ENCODE results near the gene PML. TPM values are rescaled to one million over a fixed set of nuclear protein-coding genes. Genes with fewer than 3 reads are reported as not detected.
A peak's percentile ranks its signal among the peaks of the same experiment; 100 is the strongest.

The PML gene
- total RNA-seq, 2 experiments from 2014 or later: 72.6 to 75.4 TPM

GRCh38 chr15:73992594-73992898 lies 2.0 kb upstream of the PML start:
- CTCF ChIA-PET: interaction anchor here (0.6 to 6.1 kb wide), 9 partner anchors 10 to 1754 kb away, joined by 3 to 54 read pairs (median 4); no protein-coding TSS in a partner anchor
- POLR2A ChIA-PET: no interaction called here

GRCh38 chr15:73993211-73993994 lies 1.1 kb upstream of the PML start:
- ATAC-seq (no peak), DNase-seq (no peak)
- peaks cover 17% of the 10 kb centered on the region for H3K36me3 Mint-ChIP-seq (ENCODE audit: low read depth)
- peak overlapping the region; percentile 91 for H3K4me3 Mint-ChIP-seq
- CTCF ChIA-PET: interaction anchor here (0.6 to 6.1 kb wide), 17 partner anchors 11 to 1755 kb away, joined by 3 to 54 read pairs (median 4); no protein-coding TSS in a partner anchor
- POLR2A ChIA-PET: interaction anchor here (1.5 to 1.8 kb wide), 2 partner anchors 8 to 468 kb away, joined by 3 to 7 read pairs; partner anchors contain the start of gene UBL7
- H3K27me3 Mint-ChIP-seq: no peaks in the 10 kb centered on the region
- H3K4me1 Mint-ChIP-seq: peaks cover 53% of the 10 kb centered on the region
- H3K9me3 Mint-ChIP-seq (ENCODE audit: low read depth): no peaks in the 10 kb centered on the region
- peak overlapping the region; percentile 98 for H3K27ac Mint-ChIP-seq
- intact Hi-C loops (cut with DNase I, micrococcal nuclease): loop anchor here (2.0 to 10.0 kb wide), 12 partner anchors 359 to 1759 kb away; partner anchors contain the start of genes ADPGK (in 1 of the 2), ARID3B (in 1 of the 2), ARIH1 (in 1 of the 2) and C15orf39 (in 1 of the 2)

More at GRCh38 chr15:73992594-73992898, 2.0 kb upstream of the PML start:
- Mint-ChIP-seq H3K9me3 (ENCODE audit: low read depth) (no peaks in the 10 kb centered on the region), H3K4me1 (peaks cover 48% of the 10 kb centered on the region), H3K27me3 (no peaks in the 10 kb centered on the region), H3K4me3 (peak overlapping the region; percentile 74), H3K36me3 (ENCODE audit: low read depth) (peaks cover 9% of the 10 kb centered on the region), H3K27ac (peak overlapping the region; percentile 86)
- intact Hi-C loops (cut with DNase I, micrococcal nuclease): loop anchor here (1.0 to 10.0 kb wide), 13 partner anchors 358 to 1758 kb away; partner anchors contain the start of genes ADPGK (in 1 of the 2), ARID3B (in 1 of the 2), ARIH1 (in 1 of the 2) and C15orf39 (in 1 of the 2)
- no peak for ATAC-seq
- no peak for DNase-seq

- no peak for ATAC-seq
- H3K9me3 Mint-ChIP-seq (ENCODE audit: low read depth): no peaks in the 10 kb centered on the region
- peaks cover 23% of the 10 kb centered on the region for H3K36me3 Mint-ChIP-seq (ENCODE audit: low read depth)
- H3K27ac Mint-ChIP-seq: peak overlapping the region; percentile 98
- peak overlapping the region; percentile 91 for H3K4me3 Mint-ChIP-seq
- CTCF ChIA-PET: interaction anchor here (0.8 to 6.1 kb wide), 7 partner anchors 11 to 54 kb away, joined by 3 to 54 read pairs (median 11); no protein-coding TSS in a partner anchor
- H3K4me1 Mint-ChIP-seq: peaks cover 67% of the 10 kb centered on the region
- peak; percentile 39 for DNase-seq
- intact Hi-C loops (cut with DNase I, micrococcal nuclease): loop anchor here (1.0 to 10.0 kb wide), 19 partner anchors 12 to 1760 kb away; partner anchors contain the start of genes ARID3B (in 2 of the 2), ADPGK (in 1 of the 2), ARIH1 (in 1 of the 2) and C15orf39 (in 1 of the 2)
- POLR2A ChIA-PET: interaction anchor here (1.0 to 1.8 kb wide), 4 partner anchors 12 to 466 kb away, joined by 3 to 7 read pairs (median 5); partner anchors contain the start of gene UBL7
- no peaks in the 10 kb centered on the region for H3K27me3 Mint-ChIP-seq
These were observed 551 bp downstream of the PML start for GRCh38 chr15:73994912-73995622.

GRCh38 chr15:73996267-73996666 lies 1.8 kb downstream of the PML start:
- no peaks in the 10 kb centered on the region for H3K9me3 Mint-ChIP-seq (ENCODE audit: low read depth)
- ChIA-PET POLR2A (interaction anchor here (0.7 to 1.7 kb wide), 2 partner anchors 9 to 11 kb away, joined by 3 to 5 read pairs; no protein-coding TSS in a partner anchor), CTCF (interaction anchor here (0.8 to 1.0 kb wide), 6 partner anchors 10 to 89 kb away, joined by 3 to 6 read pairs (median 3); no protein-coding TSS in a partner anchor)
- peak overlapping the region; percentile 98 for H3K27ac Mint-ChIP-seq
- intact Hi-C loops (cut with DNase I, micrococcal nuclease): loop anchor here (5.0 to 10.0 kb wide), 10 partner anchors 361 to 1761 kb away; partner anchors contain the start of genes ADPGK (in 1 of the 2), ARIH1 (in 1 of the 2), C15orf39 (in 1 of the 2) and CSK (in 1 of the 2)
- no peak for ATAC-seq
- peaks cover 69% of the 10 kb centered on the region for H3K4me1 Mint-ChIP-seq
- peak overlapping the region; percentile 91 for H3K4me3 Mint-ChIP-seq
- DNase-seq: no peak
- peaks cover 29% of the 10 kb centered on the region for H3K36me3 Mint-ChIP-seq (ENCODE audit: low read depth)
- H3K27me3 Mint-ChIP-seq: no peaks in the 10 kb centered on the region

GRCh38 chr15:73996939-73997338 lies 2.4 kb downstream of the PML start:
- H3K4me3 Mint-ChIP-seq: peak overlapping the region; percentile 91
- peaks cover 29% of the 10 kb centered on the region for H3K36me3 Mint-ChIP-seq (ENCODE audit: low read depth)
- no peaks in the 10 kb centered on the region for H3K27me3 Mint-ChIP-seq
- peak overlapping the region; percentile 86 for H3K27ac Mint-ChIP-seq
- H3K9me3 Mint-ChIP-seq (ENCODE audit: low read depth): no peaks in the 10 kb centered on the region
- ChIA-PET POLR2A (interaction anchor here (1.7 kb wide), 1 partner anchor 10 kb away, joined by 5 read pairs; no protein-coding TSS in a partner anchor), CTCF (interaction anchor here (0.8 to 1.0 kb wide), 3 partner anchors 24 to 51 kb away, joined by 3 to 6 read pairs (median 3); no protein-coding TSS in a partner anchor)
- intact Hi-C loops (cut with DNase I, micrococcal nuclease): loop anchor here (1.0 to 10.0 kb wide), 11 partner anchors 10 to 1762 kb away; partner anchors contain the start of genes ADPGK (in 1 of the 2), ARIH1 (in 1 of the 2), C15orf39 (in 1 of the 2) and CSK (in 1 of the 2)
- DNase-seq (peak; percentile 49), ATAC-seq (peak; percentile 2)
- peaks cover 68% of the 10 kb centered on the region for H3K4me1 Mint-ChIP-seq

GRCh38 chr15:73997986-73998385 lies 3.5 kb downstream of the PML start:
- POLR2A ChIA-PET: interaction anchor here (0.7 kb wide), 1 partner anchor 23 kb away, joined by 3 read pairs; no protein-coding TSS in a partner anchor
- Mint-ChIP-seq H3K27me3 (no peaks in the 10 kb centered on the region), H3K4me1 (peaks cover 62% of the 10 kb centered on the region), H3K4me3 (no peak overlapping the region), H3K9me3 (ENCODE audit: low read depth) (no peaks in the 10 kb centered on the region), H3K27ac (no peak overlapping the region), H3K36me3 (ENCODE audit: low read depth) (peaks cover 33% of the 10 kb centered on the region)
- no peak for DNase-seq
- CTCF ChIA-PET: interaction anchor here (0.6 kb wide), 1 partner anchor 33 kb away, joined by 3 read pairs; no protein-coding TSS in a partner anchor
- ATAC-seq: no peak
- intact Hi-C loops (cut with DNase I, micrococcal nuclease): loop anchor here (1.0 to 10.0 kb wide), 11 partner anchors 9 to 1763 kb away; partner anchors contain the start of genes ADPGK (in 1 of the 2), ARIH1 (in 1 of the 2), C15orf39 (in 1 of the 2) and CSK (in 1 of the 2)

- peaks cover 61% of the 10 kb centered on the region for H3K4me1 Mint-ChIP-seq
- peak overlapping the region; percentile 96 for H3K27ac Mint-ChIP-seq
- H3K36me3 Mint-ChIP-seq (ENCODE audit: low read depth): peaks cover 63% of the 10 kb centered on the region
- intact Hi-C loops (cut with DNase I, micrococcal nuclease): loop anchor here (1.0 to 5.0 kb wide), 4 partner anchors 10 to 42 kb away; partner anchors contain the start of gene PML (in 1 of the 2)
- H3K27me3 Mint-ChIP-seq: no peaks in the 10 kb centered on the region
- CTCF ChIA-PET: interaction anchor here (0.6 to 6.2 kb wide), 13 partner anchors 9 to 379 kb away, joined by 3 to 54 read pairs (median 3); partner anchors contain the start of genes PML, STOML1 and TBC1D21
- DNase-seq: peak; percentile 35
- POLR2A ChIA-PET: interaction anchor here (0.5 to 1.6 kb wide), 7 partner anchors 11 to 393 kb away, joined by 3 to 5 read pairs (median 3); partner anchors contain the start of gene PML
- H3K4me3 Mint-ChIP-seq: peak overlapping the region; percentile 36
- peaks cover 4% of the 10 kb centered on the region for H3K9me3 Mint-ChIP-seq (ENCODE audit: low read depth)
- peak; percentile 71 for ATAC-seq
These were observed 12.5 kb downstream of the PML start for GRCh38 chr15:74006774-74007639.

GRCh38 chr15:74007820-74008371 lies 13.4 kb downstream of the PML start:
- Mint-ChIP-seq H3K27me3 (no peaks in the 10 kb centered on the region), H3K36me3 (ENCODE audit: low read depth) (peaks cover 63% of the 10 kb centered on the region), H3K9me3 (ENCODE audit: low read depth) (peaks cover 4% of the 10 kb centered on the region), H3K27ac (peak overlapping the region; percentile 96), H3K4me3 (peak overlapping the region; percentile 36), H3K4me1 (peaks cover 63% of the 10 kb centered on the region)
- peak; percentile 89 for ATAC-seq
- ChIA-PET CTCF (interaction anchor here (0.6 to 6.2 kb wide), 9 partner anchors 8 to 1726 kb away, joined by 3 to 54 read pairs (median 3); partner anchors contain the start of genes PML, STOML1 and TBC1D21), POLR2A (interaction anchor here (0.5 to 1.6 kb wide), 4 partner anchors 14 to 392 kb away, joined by 3 to 5 read pairs (median 4); partner anchors contain the start of gene PML)
- intact Hi-C loops (cut with DNase I, micrococcal nuclease): loop anchor here (1.0 to 5.0 kb wide), 4 partner anchors 11 to 43 kb away; partner anchors contain the start of gene PML (in 1 of the 2)
- peak; percentile 67 for DNase-seq

- Mint-ChIP-seq H3K4me3 (no peak overlapping the region), H3K27ac (no peak overlapping the region), H3K36me3 (ENCODE audit: low read depth) (peaks cover 55% of the 10 kb centered on the region), H3K4me1 (peaks cover 61% of the 10 kb centered on the region), H3K9me3 (ENCODE audit: low read depth) (peaks cover 4% of the 10 kb centered on the region), H3K27me3 (no peaks in the 10 kb centered on the region)
- ChIA-PET POLR2A (no interaction called here), CTCF (interaction anchor here (2.9 to 6.2 kb wide), 2 partner anchors 17 to 37 kb away, joined by 13 to 54 read pairs; partner anchors contain the start of genes PML and STOML1)
- no peak for DNase-seq
- intact Hi-C loops (cut with DNase I, micrococcal nuclease): loop anchor here in 1 of 2 experiments (5.0 kb wide), 1 partner anchor 37 kb away; no protein-coding TSS in a partner anchor
- ATAC-seq: no peak
These were observed 14.4 kb downstream of the PML start for GRCh38 chr15:74008901-74009300.
